ENCODE results near the gene DENND1A. TPM values are rescaled to one million over a fixed set of nuclear protein-coding genes. Genes with fewer than 3 reads are reported as not detected.

The DENND1A gene
- total RNA-seq, 3 donors from 2014 or later = 18.4 to 21.3 (median 20.1) TPM

- intact Hi-C loops (cut with DNase I; ENCODE audit: low total_unique reads) = no loop called here
- no peaks in the 10 kb centered on the region for H3K27me3 ChIP-seq
- DNase-seq (ENCODE audit: low spot score in 2 of 2) = no peak
- H3K27ac ChIP-seq = no peak overlapping the region
- H3K9me3 ChIP-seq = no peaks in the 10 kb centered on the region
- no peaks in the 10 kb centered on the region for H3K4me1 ChIP-seq
- TF ChIP-seq POLR2AphosphoS5 (IDR thresholded peaks at IDR 0.05) (no peak), POLR2A (IDR thresholded peaks at IDR 0.05) (no peak)
- TF ChIP-seq, protein P1, sequence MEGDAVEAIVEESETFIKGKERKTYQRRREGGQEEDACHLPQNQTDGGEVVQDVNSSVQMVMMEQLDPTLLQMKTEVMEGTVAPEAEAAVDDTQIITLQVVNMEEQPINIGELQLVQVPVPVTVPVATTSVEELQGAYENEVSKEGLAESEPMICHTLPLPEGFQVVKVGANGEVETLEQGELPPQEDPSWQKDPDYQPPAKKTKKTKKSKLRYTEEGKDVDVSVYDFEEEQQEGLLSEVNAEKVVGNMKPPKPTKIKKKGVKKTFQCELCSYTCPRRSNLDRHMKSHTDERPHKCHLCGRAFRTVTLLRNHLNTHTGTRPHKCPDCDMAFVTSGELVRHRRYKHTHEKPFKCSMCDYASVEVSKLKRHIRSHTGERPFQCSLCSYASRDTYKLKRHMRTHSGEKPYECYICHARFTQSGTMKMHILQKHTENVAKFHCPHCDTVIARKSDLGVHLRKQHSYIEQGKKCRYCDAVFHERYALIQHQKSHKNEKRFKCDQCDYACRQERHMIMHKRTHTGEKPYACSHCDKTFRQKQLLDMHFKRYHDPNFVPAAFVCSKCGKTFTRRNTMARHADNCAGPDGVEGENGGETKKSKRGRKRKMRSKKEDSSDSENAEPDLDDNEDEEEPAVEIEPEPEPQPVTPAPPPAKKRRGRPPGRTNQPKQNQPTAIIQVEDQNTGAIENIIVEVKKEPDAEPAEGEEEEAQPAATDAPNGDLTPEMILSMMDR (IDR thresholded peaks at IDR 0.05) = no peak
- no peak overlapping the region for H3K4me3 ChIP-seq
- no peaks in the 10 kb centered on the region for H3K36me3 ChIP-seq
These were observed 443.5 kb downstream of the DENND1A start for GRCh38 chr9:123486431-123486830.

DNA sequence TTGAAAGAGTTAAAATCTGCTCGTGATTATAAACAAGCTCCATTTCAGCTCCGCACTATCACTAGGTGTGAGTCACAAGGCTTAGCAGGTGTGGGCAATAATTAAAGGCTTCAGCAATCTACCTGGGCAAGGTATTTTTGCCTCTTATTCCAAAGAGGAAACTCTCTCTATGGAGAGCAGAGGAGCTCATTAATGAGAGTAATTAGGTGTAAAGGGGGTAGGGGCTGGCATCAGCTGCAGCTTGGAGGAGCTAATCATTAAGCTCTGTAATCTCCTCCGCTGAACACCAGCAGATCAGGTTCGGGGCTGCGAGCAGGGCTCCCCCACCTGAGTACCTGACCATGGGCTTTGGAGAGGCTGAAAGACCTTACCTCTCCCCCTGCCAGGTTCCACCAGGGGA, 444.7 kb downstream of the DENND1A start:
- TF ChIP-seq, protein P1 (IDR thresholded peaks at IDR 0.05) = no peak
- TF ChIP-seq POLR2AphosphoS5 (IDR thresholded peaks at IDR 0.05) (no peak), POLR2A (IDR thresholded peaks at IDR 0.05) (no peak)
- Histone ChIP-seq H3K36me3 (no peaks in the 10 kb centered on the region), H3K9me3 (no peaks in the 10 kb centered on the region), H3K27me3 (no peaks in the 10 kb centered on the region), H3K4me1 (no peaks in the 10 kb centered on the region), H3K4me3 (no peak overlapping the region), H3K27ac (no peak overlapping the region)
- intact Hi-C loops (cut with DNase I; ENCODE audit: low total_unique reads) = no loop called here
- DNase-seq (ENCODE audit: low spot score in 2 of 2) = no peak

GRCh38 chr9:123484130-123484529, 445.8 kb downstream of the DENND1A start:
- no peak for DNase-seq (ENCODE audit: low spot score in 2 of 2)
- no peak overlapping the region for H3K4me3 ChIP-seq
- no peak for TF ChIP-seq POLR2AphosphoS5 (IDR thresholded peaks at IDR 0.05)
- TF ChIP-seq, protein P1 (IDR thresholded peaks at IDR 0.05) = no peak
- no peak for TF ChIP-seq POLR2A (IDR thresholded peaks at IDR 0.05)
- H3K27ac ChIP-seq = no peak overlapping the region
- H3K4me1 ChIP-seq = no peaks in the 10 kb centered on the region
- intact Hi-C loops (cut with DNase I; ENCODE audit: low total_unique reads) = no loop called here
- no peaks in the 10 kb centered on the region for H3K27me3 ChIP-seq
- no peaks in the 10 kb centered on the region for H3K36me3 ChIP-seq
- H3K9me3 ChIP-seq = no peaks in the 10 kb centered on the region

- TF ChIP-seq, protein P1 (IDR thresholded peaks at IDR 0.05) = no peak
- TF ChIP-seq POLR2A (IDR thresholded peaks at IDR 0.05) (no peak), POLR2AphosphoS5 (IDR thresholded peaks at IDR 0.05) (no peak)
- Histone ChIP-seq H3K27ac (no peak overlapping the region), H3K9me3 (no peaks in the 10 kb centered on the region), H3K27me3 (no peaks in the 10 kb centered on the region), H3K36me3 (no peaks in the 10 kb centered on the region), H3K4me3 (no peak overlapping the region), H3K4me1 (no peaks in the 10 kb centered on the region)
- no peak for DNase-seq (ENCODE audit: low spot score in 2 of 2)
- intact Hi-C loops (cut with DNase I; ENCODE audit: low total_unique reads) = no loop called here
These were observed 446.6 kb downstream of the DENND1A start for GRCh38 chr9:123483191-123483803.

DNA sequence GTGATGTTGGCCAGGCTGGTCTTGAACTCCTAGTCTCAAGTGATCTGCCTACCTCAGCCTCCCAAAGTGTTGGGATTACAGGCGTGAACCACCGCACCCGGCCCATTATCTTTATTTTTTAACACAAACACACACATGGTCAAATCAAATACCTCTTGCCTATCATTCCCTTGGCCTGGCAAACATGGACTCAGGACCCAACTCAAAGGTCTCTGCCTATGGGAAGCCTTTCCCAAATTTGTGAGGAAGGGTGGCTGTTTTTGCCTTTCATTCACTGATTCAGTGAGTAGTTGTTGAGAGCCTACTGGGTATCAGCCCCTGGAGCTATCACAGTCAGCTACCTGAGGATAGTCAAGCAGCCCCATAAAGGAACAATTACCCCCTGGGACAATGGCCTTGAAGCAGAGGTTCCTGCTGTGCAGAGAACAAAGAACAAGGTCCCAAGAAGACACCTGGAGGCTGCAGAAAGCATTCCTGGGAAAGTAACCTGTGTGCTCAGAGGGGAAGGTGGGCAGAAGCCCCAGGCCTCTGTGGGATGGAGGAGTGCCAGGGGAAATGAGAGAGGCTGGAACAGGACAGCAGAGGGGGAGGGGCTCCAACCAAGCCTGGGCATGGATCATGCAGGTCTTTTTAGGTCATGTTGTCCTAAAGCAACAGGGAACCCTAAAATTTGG, 447.5 kb downstream of the DENND1A start:
- no peaks in the 10 kb centered on the region for H3K36me3 ChIP-seq
- intact Hi-C loops (cut with DNase I; ENCODE audit: low total_unique reads) = no loop called here
- H3K27me3 ChIP-seq = no peaks in the 10 kb centered on the region
- no peaks in the 10 kb centered on the region for H3K4me1 ChIP-seq
- H3K9me3 ChIP-seq = no peaks in the 10 kb centered on the region
- H3K27ac ChIP-seq = no peak overlapping the region
- H3K4me3 ChIP-seq = no peak overlapping the region
- no peak for DNase-seq (ENCODE audit: low spot score in 2 of 2)
- TF ChIP-seq, protein P1 (IDR thresholded peaks at IDR 0.05) = no peak
- TF ChIP-seq POLR2A (IDR thresholded peaks at IDR 0.05) (no peak), POLR2AphosphoS5 (IDR thresholded peaks at IDR 0.05) (no peak)
